Liver (tissue), 9 donors: ENCODE measurements around the gene UBE2M. TPM values are rescaled to one million over a fixed set of nuclear protein-coding genes. Genes with fewer than 3 reads are reported as not detected.

ENCODE experiments used
- DNase-seq: peaks from one replicate; pipeline ENCODE4 v3.0.0-alpha.2; 2017; ENCODE audit warnings: low spot score
- H3K27ac ChIP-seq, 2 donors: one replicate each; pipeline ENCODE4 v1.7.0; 2013; ENCODE audit warnings: inconsistent platforms in 2 of 2, low read length in 2 of 2, control low read depth in 1 of 2, low read depth in 1 of 2, mild to moderate bottlenecking in 1 of 2
- H3K27me3 ChIP-seq, 4 donors: one replicate each; pipeline versions ENCODE4 v1.6.1 to v1.7.0; 2013; ENCODE audit warnings: low read length in 3 of 4, inconsistent platforms in 1 of 4, mild to moderate bottlenecking in 1 of 4, moderate library complexity in 1 of 4; ENCODE audit not compliant: control insufficient read depth in 4 of 4, insufficient read depth in 4 of 4
- H3K36me3 ChIP-seq, 4 donors: one replicate each; pipeline versions ENCODE4 v1.6.1 to v1.7.0; 2013; ENCODE audit warnings: low read length in 3 of 4, mild to moderate bottlenecking in 3 of 4, low read depth in 1 of 4, moderate library complexity in 1 of 4; ENCODE audit not compliant: control insufficient read depth in 4 of 4, insufficient read depth in 3 of 4
- H3K4me1 ChIP-seq, 4 donors: one replicate each; pipeline versions ENCODE4 v1.6.1 to v1.7.0; 2013; ENCODE audit warnings: low read length in 3 of 4, mild to moderate bottlenecking in 3 of 4, moderate library complexity in 1 of 4; ENCODE audit not compliant: control insufficient read depth in 4 of 4, insufficient read depth in 4 of 4
- H3K4me3 ChIP-seq, 3 donors: one replicate each; pipeline versions ENCODE4 v1.6.1 to v1.7.0; 2013; ENCODE audit warnings: low read length in 3 of 3, control low read depth in 1 of 3, low read depth in 1 of 3, mild to moderate bottlenecking in 1 of 3
- H3K9ac ChIP-seq, 2 donors: one replicate each; pipeline ENCODE4 v1.7.0; 2013; ENCODE audit warnings: low read length in 2 of 2, mild to moderate bottlenecking in 2 of 2, moderate library complexity in 2 of 2, control low read depth in 1 of 2, low read depth in 1 of 2
- H3K9me3 ChIP-seq, 4 donors: one replicate each; pipeline versions ENCODE4 v1.6.1 to v1.7.0; 2013; ENCODE audit warnings: low read length in 3 of 4; ENCODE audit not compliant: control insufficient read depth in 4 of 4
- ATF3 ChIP-seq: IDR thresholded peaks from 2 replicates; pipeline ENCODE4 v1.6.1; 2016; ENCODE audit warnings: antibody characterized with exemption
- EGR1 ChIP-seq, 2 donors: IDR thresholded peaks; 2 replicates each; pipeline ENCODE4 v1.6.1; 2016 to 2018; ENCODE audit warnings: antibody characterized with exemption in 2 of 2, low read depth in 2 of 2
- FOXA2 ChIP-seq: IDR thresholded peaks from 2 replicates; pipeline ENCODE4 v1.6.1; 2016; ENCODE audit warnings: antibody characterized with exemption
- HNF4A ChIP-seq, 2 donors: conservative IDR thresholded peaks; 2 replicates each; pipeline ENCODE4 v1.6.1; 2016; ENCODE audit warnings: antibody characterized with exemption in 2 of 2, mild to moderate bottlenecking in 2 of 2
- HNF4G ChIP-seq: IDR thresholded peaks from 2 replicates; pipeline ENCODE4 v1.6.1; 2016; ENCODE audit warnings: antibody characterized with exemption
- JUND ChIP-seq, 2 donors: IDR thresholded peaks; 2 replicates each; pipeline ENCODE4 v1.6.1; 2016; ENCODE audit warnings: antibody characterized with exemption in 2 of 2
- MAX ChIP-seq: IDR thresholded peaks from 2 replicates; pipeline ENCODE4 v1.6.1; 2016; ENCODE audit warnings: antibody characterized with exemption
- NR2F2 ChIP-seq: IDR thresholded peaks from 2 replicates; pipeline ENCODE4 v1.6.1; 2016; ENCODE audit warnings: antibody characterized with exemption
- RAD21 ChIP-seq, 2 donors: IDR thresholded peaks; 2 replicates each; pipeline ENCODE4 v1.6.1; 2016; ENCODE audit warnings: antibody characterized with exemption in 2 of 2, mild to moderate bottlenecking in 2 of 2
- REST ChIP-seq: IDR thresholded peaks from 2 replicates; pipeline ENCODE4 v1.6.1; 2016; ENCODE audit warnings: antibody characterized with exemption, mild to moderate bottlenecking
- SP1 ChIP-seq: IDR thresholded peaks from 2 replicates; pipeline ENCODE4 v1.6.1; 2018; ENCODE audit warnings: antibody characterized with exemption, mild to moderate bottlenecking
- TAF1 ChIP-seq: conservative IDR thresholded peaks from 2 replicates; pipeline ENCODE4 v1.6.1; 2016; ENCODE audit warnings: antibody characterized with exemption, mild to moderate bottlenecking
- YY1 ChIP-seq: IDR thresholded peaks from 2 replicates; pipeline ENCODE4 v1.6.1; 2016; ENCODE audit warnings: antibody characterized with exemption, mild to moderate bottlenecking
- ZBTB33 ChIP-seq: IDR thresholded peaks from 2 replicates; pipeline ENCODE4 v1.6.1; 2016; ENCODE audit warnings: antibody characterized with exemption
- WGBS: extraction: QIAGEN DNeasy Blood & Tissue Kit; methylation state at CpG from one replicate; pipeline ENCODE4 v1.1.7; 2013; 5-methylcytosine and 5-hydroxymethylcytosine counted together
- polyA plus RNA-seq, 2 donors: library from polyadenylated mRNA; stranded (reverse) in 1 of 2; unstranded in 1 of 2; fragments of 200-250 nt in 1 of 2; fragments of >200 nt in 1 of 2; fragmentation: Nextera tagmentation in 1 of 2; extraction: Ambion mirVana in 1 of 2; gene quantifications; one replicate each; pipeline versions ENCODE4 v1.2.1 to v1.2.3, GENCODE V29; 2013 to 2015
- total RNA-seq, 2 donors: library from RNA; depleted of rRNA; stranded (reverse); fragments of >200 nt; gene quantifications; one replicate each; pipeline ENCODE4 v1.2.3, GENCODE V29; 2014
- donor health status: healthy.
- donor health status: healthy.
- donor health status: healthy.
- donor health status: healthy.
- donor health status: healthy.

The UBE2M gene
- total and polyA plus RNA-seq, 4 donors = 7.6 to 30.7 (median 17.7) TPM

- Histone ChIP-seq H3K9ac (no peak overlapping the region), H3K9me3 (no peaks in the 10 kb centered on the region), H3K4me3 (no peak overlapping the region), H3K36me3 (peaks cover 2 to 18% (median 7%) of the 10 kb centered on the region in 4 donors), H3K27me3 (no peaks in the 10 kb centered on the region), H3K27ac (no peak overlapping the region), H3K4me1 (peaks cover 4 to 17% (median 13%) of the 10 kb centered on the region in 4 donors)
- WGBS = 96% methylated on average over 6 of the region's 6 CpGs
- no peak for DNase-seq
- no peak for TF ChIP-seq REST
- TF ChIP-seq ZBTB33 = no peak
- TF ChIP-seq HNF4G = no peak
- no peak for TF ChIP-seq HNF4A (conservative IDR thresholded peaks at IDR 0.05)
- no peak for TF ChIP-seq EGR1 (IDR thresholded peaks at IDR 0.05; ENCODE audit: low read depth in 2 of 2)
- no peak for TF ChIP-seq RAD21 (IDR thresholded peaks at IDR 0.05)
- no peak for TF ChIP-seq ATF3
These were observed 11.0 kb upstream of the UBE2M start for GRCh38 chr19:58569191-58569942.

GRCh38 chr19:58568453-58569130 is 10.2 kb upstream of the UBE2M start:
- TF ChIP-seq YY1 (no peak), FOXA2 (no peak), JUND (IDR thresholded peaks at IDR 0.05) (no peak)
- 95% methylated on average over 4 of the region's 4 CpGs for WGBS
- Histone ChIP-seq H3K4me1 (peaks cover 3 to 11% (median 7%) of the 10 kb centered on the region in 4 donors), H3K9me3 (no peaks in the 10 kb centered on the region), H3K4me3 (no peak overlapping the region), H3K36me3 (peaks cover 2 to 18% (median 7%) of the 10 kb centered on the region in 4 donors), H3K27ac (no peak overlapping the region), H3K9ac (no peak overlapping the region), H3K27me3 (no peaks in the 10 kb centered on the region)
- DNase-seq = no peak

DNA sequence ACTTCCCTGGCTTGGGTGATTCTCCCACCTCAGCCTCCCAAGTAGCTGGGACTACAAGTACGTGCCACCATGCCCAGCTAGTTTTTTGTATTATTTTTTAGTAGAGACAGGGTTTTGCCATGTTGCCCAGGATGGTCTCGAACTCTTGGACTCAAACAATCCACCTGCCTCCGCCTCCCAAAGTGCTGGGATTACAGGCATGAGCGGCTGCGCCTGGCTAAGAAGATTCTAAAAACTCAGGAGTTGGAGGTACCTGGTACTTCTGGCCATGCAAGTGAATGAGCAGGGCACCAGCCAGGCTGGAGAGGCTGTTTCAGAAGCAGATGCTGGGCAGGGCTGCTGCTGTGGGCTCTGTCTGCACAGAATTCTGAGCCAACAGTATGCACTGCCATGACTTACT is 8.6 kb upstream of the UBE2M start:
- Histone ChIP-seq H3K27me3 (no peaks in the 10 kb centered on the region), H3K36me3 (peaks cover 2 to 18% (median 7%) of the 10 kb centered on the region in 4 donors), H3K4me1 (peaks cover 15 to 19% (median 17%) of the 10 kb centered on the region in 4 donors), H3K27ac (no peak overlapping the region), H3K9me3 (no peaks in the 10 kb centered on the region), H3K9ac (no peak overlapping the region), H3K4me3 (no peak overlapping the region)
- WGBS = 98% methylated on average over 5 of the region's 5 CpGs
- no peak for DNase-seq
- TF ChIP-seq FOXA2 (no peak), ZBTB33 (no peak), REST (no peak), NR2F2 (no peak), MAX (no peak), YY1 (no peak), SP1 (no peak), TAF1 (no peak)
